Chondrocyte (in vitro differentiated cells): ENCODE results near the gene DCHS2. TPM values are rescaled to one million over a fixed set of nuclear protein-coding genes. Genes with fewer than 3 reads are reported as not detected.

Experiments
- DNase-seq: peaks from one replicate; pipeline ENCODE4 v3.0.0; 2021; ENCODE audit warnings: mixed read lengths, low spot score
- H3K27ac Mint-ChIP-seq: one replicate; pipeline ENCODE4 v1.8.0; 2021; ENCODE audit warnings: mild to moderate bottlenecking, moderate library complexity, mixed read lengths; ENCODE audit not compliant: unreplicated experiment
- H3K27me3 Mint-ChIP-seq: 2 replicates; pipeline ENCODE4 v1.8.0; 2021; ENCODE audit warnings: low read depth, mixed read lengths
- H3K36me3 Mint-ChIP-seq: 2 replicates; pipeline ENCODE4 v1.8.0; 2021; ENCODE audit warnings: low read depth, mixed read lengths
- H3K4me1 Mint-ChIP-seq: 2 replicates; pipeline ENCODE4 v1.8.0; 2021; ENCODE audit warnings: low read depth, mild to moderate bottlenecking, mixed read lengths
- H3K4me3 Mint-ChIP-seq: one replicate; pipeline ENCODE4 v1.8.0; 2021; ENCODE audit warnings: mild to moderate bottlenecking, moderate library complexity, mixed read lengths; ENCODE audit not compliant: unreplicated experiment
- H3K9me3 Mint-ChIP-seq: 2 replicates; pipeline ENCODE4 v1.8.0; 2021; ENCODE audit warnings: low read depth, mixed read lengths
- CTCF ChIP-seq: fragments of 200-600 bp; sonication (generic); IDR thresholded peaks from 2 replicates; pipeline ENCODE4 v1.5.0; 2021; ENCODE audit warnings: antibody characterized with exemption, mild to moderate bottlenecking, moderate library complexity
- total RNA-seq: library from RNA; stranded (reverse); gene quantifications from 3 replicates; pipeline ENCODE4 v1.2.1, GENCODE V29; 2021

Gene DCHS2
- total RNA-seq, 1 donor from 2014 or later = not detected

- no peak overlapping the region for H3K4me3 Mint-ChIP-seq
- H3K27me3 Mint-ChIP-seq = peaks cover 19% of the 10 kb centered on the region
- H3K4me1 Mint-ChIP-seq = no peaks in the 10 kb centered on the region
- no peak overlapping the region for H3K27ac Mint-ChIP-seq
- peaks cover 4% of the 10 kb centered on the region for H3K9me3 Mint-ChIP-seq
- DNase-seq = no peak
- H3K36me3 Mint-ChIP-seq = no peaks in the 10 kb centered on the region
- no peak for TF ChIP-seq CTCF
Measured at GRCh38 chr4:154456240-154456639, 35.4 kb downstream of the DCHS2 start.

- Mint-ChIP-seq H3K27ac (no peak overlapping the region), H3K4me3 (no peak overlapping the region), H3K4me1 (no peaks in the 10 kb centered on the region), H3K9me3 (peaks cover 4% of the 10 kb centered on the region), H3K36me3 (no peaks in the 10 kb centered on the region), H3K27me3 (peaks cover 19% of the 10 kb centered on the region)
- no peak for DNase-seq
- no peak for TF ChIP-seq CTCF
Measured at GRCh38 chr4:154455111-154455510, 36.5 kb downstream of the DCHS2 start.

GRCh38 chr4:154454710-154455109 is 36.9 kb downstream of the DCHS2 start:
- Mint-ChIP-seq H3K4me1 (no peaks in the 10 kb centered on the region), H3K4me3 (no peak overlapping the region), H3K27ac (no peak overlapping the region), H3K36me3 (no peaks in the 10 kb centered on the region), H3K27me3 (peaks cover 19% of the 10 kb centered on the region), H3K9me3 (peaks cover 4% of the 10 kb centered on the region)
- no peak for TF ChIP-seq CTCF
- DNase-seq = no peak

GRCh38 chr4:154452798-154453346 is 38.7 kb downstream of the DCHS2 start:
- TF ChIP-seq CTCF = no peak
- Mint-ChIP-seq H3K4me1 (no peaks in the 10 kb centered on the region), H3K27ac (no peak overlapping the region), H3K36me3 (no peaks in the 10 kb centered on the region), H3K27me3 (peaks cover 16% of the 10 kb centered on the region), H3K4me3 (no peak overlapping the region), H3K9me3 (peaks cover 4% of the 10 kb centered on the region)
- no peak for DNase-seq

GRCh38 chr4:154450966-154451365 is 40.6 kb downstream of the DCHS2 start:
- no peaks in the 10 kb centered on the region for H3K36me3 Mint-ChIP-seq
- H3K4me1 Mint-ChIP-seq = no peaks in the 10 kb centered on the region
- peaks cover 4% of the 10 kb centered on the region for H3K9me3 Mint-ChIP-seq
- no peak overlapping the region for H3K4me3 Mint-ChIP-seq
- H3K27ac Mint-ChIP-seq = no peak overlapping the region
- no peak for DNase-seq
- peaks cover 17% of the 10 kb centered on the region for H3K27me3 Mint-ChIP-seq
- no peak for TF ChIP-seq CTCF
